GM21528 (cell line): ENCODE results near the gene GPX8.

Source experiments
- ATAC-seq: cut with Tn5 transposase; IDR thresholded peaks from one replicate; pipeline ENCODE4 v1.9.1; 2021; ENCODE audit warnings: mild to moderate bottlenecking, moderate library complexity; ENCODE audit not compliant: unreplicated experiment, low FRiP score

GPX8 gene

GRCh38 chr5:55172051-55172899, 12.3 kb downstream of the GPX8 start:
- ATAC-seq = peak; percentile 55

GRCh38 chr5:55172937-55173686, 13.1 kb downstream of the GPX8 start, which contains the start of gene CDC20B:
TSS of gene CDC20B (minus strand) at chr5:55173177. CDS start at chr5:55173000, 177 bp downstream.
- peak; percentile 87 for ATAC-seq

DNA sequence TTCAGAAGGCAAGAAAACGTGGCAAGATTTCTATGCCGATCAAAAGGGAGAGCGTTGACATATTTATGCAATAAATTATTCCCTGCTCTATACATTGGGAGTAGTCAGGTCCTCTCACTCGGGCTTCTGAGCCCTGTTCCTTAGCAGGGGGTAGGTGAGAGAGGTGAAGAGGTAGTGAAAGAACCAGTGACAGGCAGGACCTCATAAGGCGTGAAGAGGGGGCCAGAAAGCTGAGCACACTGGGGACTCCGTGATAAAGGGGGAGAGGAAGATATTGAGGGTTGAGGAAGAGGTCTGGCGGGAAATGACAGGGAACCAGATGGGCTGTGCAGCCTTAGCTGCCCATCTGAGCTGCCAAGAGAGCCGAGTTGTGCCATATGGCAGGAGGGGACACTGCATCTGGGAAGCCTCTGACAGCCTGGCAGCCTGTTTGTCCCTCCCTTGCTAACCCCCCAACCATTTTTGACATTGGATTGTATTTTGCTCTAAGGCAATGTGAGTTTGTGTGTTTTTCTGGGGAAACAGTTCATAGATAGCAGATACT, 13.8 kb downstream of the GPX8 start:
- ATAC-seq = peak; percentile 15

GRCh38 chr5:55175781-55176175, 15.8 kb downstream of the GPX8 start:
- ATAC-seq = no peak

DNA sequence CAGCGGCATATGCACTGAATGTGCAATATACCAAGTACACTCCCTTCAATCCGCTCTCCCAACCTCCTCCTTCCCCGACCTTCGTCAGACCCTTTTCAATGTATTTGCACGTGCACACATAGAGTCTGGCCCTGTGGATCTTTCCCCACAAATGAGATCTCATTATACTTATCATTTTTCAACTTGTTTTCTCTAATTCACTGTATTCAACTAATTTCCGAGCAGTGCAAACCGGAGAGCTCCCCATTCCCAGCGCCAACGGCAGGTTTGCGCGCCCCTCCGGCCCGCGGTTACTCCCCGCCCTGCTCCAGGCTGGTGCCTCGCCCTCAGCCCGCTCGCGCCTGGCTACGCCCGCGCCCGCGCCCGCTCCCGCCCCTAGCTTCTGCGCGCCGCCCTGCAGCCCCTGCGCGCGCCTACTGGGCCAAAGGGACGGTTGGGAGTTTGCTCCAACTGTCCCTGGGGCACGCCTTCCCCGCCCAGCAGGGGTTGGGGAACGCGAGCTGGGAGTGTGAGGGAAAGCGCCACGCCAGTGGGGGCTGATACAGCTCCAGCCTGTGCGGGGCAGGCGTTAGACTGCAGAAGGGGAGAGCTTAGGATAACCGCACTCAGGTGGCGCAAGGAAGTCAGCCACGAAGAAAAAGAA, 16.3 kb downstream of the GPX8 start:
- no peak for ATAC-seq

DNA sequence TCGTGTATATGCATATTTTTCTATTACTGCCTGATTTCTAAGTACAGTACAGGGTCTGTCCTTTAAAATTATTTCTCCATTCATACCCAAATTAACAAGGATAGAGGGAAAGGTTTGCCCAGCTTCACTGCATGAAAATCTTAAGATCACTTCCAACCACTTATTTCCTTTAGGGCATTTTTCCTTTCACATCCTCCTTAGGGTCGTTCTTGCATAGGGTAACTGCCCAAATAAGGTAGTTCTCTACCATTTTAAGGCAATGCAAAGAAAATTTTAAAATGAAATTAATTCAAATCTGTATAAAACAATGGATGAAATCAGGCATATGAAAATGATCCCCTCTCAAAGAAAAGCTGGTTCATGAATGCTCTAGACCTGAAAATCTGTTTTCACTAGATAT, 17.1 kb downstream of the GPX8 start:
- ATAC-seq = no peak

- no peak for ATAC-seq
Observed at GRCh38 chr5:55180016-55180415, 20.0 kb downstream of the GPX8 start.

- ATAC-seq = no peak
Observed at GRCh38 chr5:55187370-55187769, 27.4 kb downstream of the GPX8 start.

GRCh38 chr5:55188656-55189540, 28.9 kb downstream of the GPX8 start:
- ATAC-seq = no peak

DNA sequence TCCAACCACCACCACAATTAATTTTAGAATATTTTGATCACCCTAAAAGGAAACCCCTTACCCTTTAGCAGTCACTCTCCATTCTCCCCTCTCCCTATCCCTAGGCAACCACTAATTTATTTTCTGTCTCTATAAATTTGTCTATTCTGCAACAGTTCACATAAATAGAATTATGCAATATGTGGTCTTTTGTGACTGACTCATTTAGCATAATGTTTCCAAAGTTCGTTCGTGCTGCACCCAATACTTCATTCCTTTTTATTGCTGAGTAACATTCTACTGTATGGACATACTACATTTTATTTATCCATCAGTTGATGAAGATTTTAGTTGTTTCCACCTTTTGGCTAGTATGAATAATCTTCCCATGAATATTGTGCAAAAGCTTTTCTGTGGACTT, 31.2 kb downstream of the GPX8 start:
- ATAC-seq = no peak

DNA sequence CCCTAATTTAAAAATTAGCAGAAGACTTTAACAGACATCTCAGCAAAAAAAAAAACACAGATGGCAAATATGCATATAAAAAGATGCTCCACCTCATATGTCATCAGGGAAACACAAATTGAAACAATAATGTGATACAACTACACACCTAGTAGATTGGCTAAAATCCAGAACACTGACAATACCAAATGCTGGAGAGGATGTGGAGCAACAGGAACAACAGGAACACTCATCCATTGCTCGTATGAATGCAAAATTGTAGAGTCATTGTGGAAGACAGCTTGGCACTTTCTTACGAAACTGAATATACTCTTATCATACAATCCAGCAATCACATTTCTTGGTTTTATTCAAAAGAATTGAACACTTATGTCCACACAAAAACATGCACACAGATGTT, 45.0 kb downstream of the GPX8 start:
- ATAC-seq = no peak

DNA sequence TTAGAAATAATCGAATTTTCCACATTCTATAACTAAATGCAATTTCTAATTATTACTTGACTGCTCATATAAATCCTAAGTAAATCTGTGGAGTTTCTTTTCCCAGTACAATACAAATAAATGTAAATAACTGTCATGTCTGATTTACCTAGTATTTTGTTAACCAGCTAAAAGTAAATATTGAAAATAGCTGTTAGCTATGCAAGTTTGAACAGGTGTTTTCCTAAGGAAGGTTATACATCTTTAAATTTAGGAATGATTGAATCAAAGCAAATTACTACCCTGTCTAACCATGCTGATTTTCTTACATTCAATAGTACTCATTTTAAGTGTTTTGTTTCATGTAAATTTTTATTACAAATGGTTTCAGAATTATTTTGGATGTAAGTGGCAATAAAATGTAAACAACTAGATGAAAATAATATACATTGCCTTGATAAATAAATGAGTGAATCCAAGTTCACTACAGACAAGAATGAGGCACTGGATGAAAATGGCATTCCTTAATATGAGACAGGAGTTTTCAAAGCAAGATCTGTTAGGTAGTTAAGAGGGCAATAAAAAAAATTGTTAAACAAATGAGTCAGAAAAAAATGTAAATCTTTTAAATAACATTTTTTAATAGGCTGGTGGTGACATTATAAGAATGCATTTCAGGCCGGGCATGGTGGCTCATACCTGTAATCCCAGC, 51.4 kb downstream of the GPX8 start:
- no peak for ATAC-seq
